ENCODE measurements around the gene ZEB2.

Gene ZEB2

DNA sequence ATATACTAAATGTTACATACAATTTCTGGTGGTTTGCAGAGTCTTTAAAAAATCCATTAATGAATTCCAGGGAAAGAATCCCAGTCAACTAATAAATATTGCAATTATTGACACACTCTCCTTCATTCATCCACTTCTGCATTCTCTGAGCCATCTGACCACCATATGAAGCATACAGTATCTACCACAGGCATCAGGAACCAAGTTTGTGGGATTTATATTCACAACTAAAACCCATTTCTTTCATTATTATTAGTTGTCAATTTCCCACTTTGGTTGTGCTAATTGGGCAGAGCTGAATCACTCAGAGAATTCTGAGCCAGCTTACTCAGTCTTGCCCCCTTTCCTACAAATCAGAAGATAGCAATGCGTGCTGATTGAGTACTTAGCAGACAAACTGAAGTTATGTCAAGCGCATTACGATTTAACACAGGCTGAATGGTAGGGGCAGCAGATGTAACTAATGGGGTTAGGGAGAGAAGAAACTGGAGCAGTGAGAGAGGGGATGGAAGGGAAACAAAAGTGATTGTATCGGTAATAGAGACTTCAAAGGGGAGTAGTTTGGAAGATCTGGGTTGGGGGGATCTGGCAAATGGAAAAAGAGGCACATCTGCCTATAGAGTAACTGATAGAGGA is 52.3 kb downstream of the ZEB2 start:
- in situ Hi-C loops (cut with HindIII; ENCODE audit: low sequenced_read_pairs) = no loop called here
- no peak for DNase-seq (ENCODE audit: low read depth, low spot score)
- no peak overlapping the region for H3K4me3 ChIP-seq (ENCODE audit: low read depth, low read length)
- no peak for TF ChIP-seq CTCF (IDR thresholded peaks at IDR 0.05; ENCODE audit: low read depth, low read length)

- in situ Hi-C loops (cut with HindIII; ENCODE audit: low sequenced_read_pairs) = no loop called here
- H3K4me3 ChIP-seq (ENCODE audit: low read depth, low read length) = no peak overlapping the region
- no peak for TF ChIP-seq CTCF (IDR thresholded peaks at IDR 0.05; ENCODE audit: low read depth, low read length)
- DNase-seq (ENCODE audit: low read depth, low spot score) = no peak
Observed at GRCh38 chr2:144466637-144467036, 53.3 kb downstream of the ZEB2 start.

GRCh38 chr2:144465749-144466148 is 54.2 kb downstream of the ZEB2 start:
- no peak for TF ChIP-seq CTCF (IDR thresholded peaks at IDR 0.05; ENCODE audit: low read depth, low read length)
- DNase-seq (ENCODE audit: low read depth, low spot score) = no peak
- H3K4me3 ChIP-seq (ENCODE audit: low read depth, low read length) = no peak overlapping the region
- in situ Hi-C loops (cut with HindIII; ENCODE audit: low sequenced_read_pairs) = no loop called here

DNA sequence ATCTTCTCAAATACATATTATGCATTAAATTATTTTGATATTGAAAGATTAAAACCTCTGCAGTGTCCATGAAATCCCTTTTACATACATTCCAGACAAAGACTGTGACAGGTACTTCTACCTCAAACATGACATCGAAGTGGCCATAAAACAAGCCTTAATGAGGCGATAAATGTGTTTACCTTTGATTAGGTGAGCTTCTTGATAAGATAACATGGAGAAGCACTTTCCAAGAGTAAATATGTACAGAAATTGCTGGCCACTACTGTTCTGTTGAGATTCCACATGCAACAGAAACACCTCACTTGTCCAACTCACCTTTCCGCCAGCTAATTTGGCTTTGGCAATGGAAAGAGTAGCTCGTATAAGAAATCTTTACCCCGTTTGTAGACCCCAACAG is 55.2 kb downstream of the ZEB2 start:
- in situ Hi-C loops (cut with HindIII; ENCODE audit: low sequenced_read_pairs) = no loop called here
- TF ChIP-seq CTCF (IDR thresholded peaks at IDR 0.05; ENCODE audit: low read depth, low read length) = no peak
- no peak for DNase-seq (ENCODE audit: low read depth, low spot score)
- H3K4me3 ChIP-seq (ENCODE audit: low read depth, low read length) = no peak overlapping the region

DNA sequence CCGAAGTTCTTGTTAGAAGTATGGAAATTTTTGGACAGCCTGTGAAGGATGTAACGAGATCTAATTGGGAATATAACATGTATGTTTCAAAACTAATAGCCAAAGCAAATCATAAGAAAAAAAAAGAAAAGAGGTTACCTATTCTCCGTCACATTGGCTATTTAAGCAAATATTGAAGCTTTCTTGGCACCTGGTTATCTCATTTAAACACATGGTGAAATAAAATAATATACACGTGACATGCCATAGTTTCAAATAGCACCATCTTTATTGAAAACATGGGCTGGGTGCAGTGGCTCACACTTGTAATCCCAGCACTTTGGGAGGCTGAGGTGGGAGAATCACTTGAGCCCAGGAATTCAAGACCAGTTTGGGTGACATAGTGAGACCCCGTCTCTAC is 56.7 kb downstream of the ZEB2 start:
- TF ChIP-seq CTCF (IDR thresholded peaks at IDR 0.05; ENCODE audit: low read depth, low read length) = no peak
- no peak overlapping the region for H3K4me3 ChIP-seq (ENCODE audit: low read depth, low read length)
- in situ Hi-C loops (cut with HindIII; ENCODE audit: low sequenced_read_pairs) = no loop called here
- no peak for DNase-seq (ENCODE audit: low read depth, low spot score)

DNA sequence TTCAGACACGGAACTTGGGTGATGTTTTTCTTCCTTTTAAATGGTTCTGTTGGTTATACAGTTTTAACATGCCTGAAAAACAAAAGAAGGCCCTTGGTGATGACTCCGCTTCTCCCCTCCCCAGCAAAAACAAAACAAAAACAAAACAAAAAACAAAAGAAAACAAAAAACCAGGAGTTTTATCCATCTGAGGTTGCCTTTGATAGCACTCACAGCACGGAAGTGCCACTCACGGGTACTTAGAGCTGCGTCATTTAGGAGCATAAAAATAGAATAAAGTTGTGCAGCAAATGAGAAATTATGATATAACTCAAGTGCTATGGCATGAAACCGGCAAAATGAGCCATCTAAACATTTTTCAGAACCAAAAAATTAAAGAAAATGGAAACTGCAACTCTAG is 57.7 kb downstream of the ZEB2 start:
- H3K4me3 ChIP-seq (ENCODE audit: low read depth, low read length) = no peak overlapping the region
- no peak for DNase-seq (ENCODE audit: low read depth, low spot score)
- in situ Hi-C loops (cut with HindIII; ENCODE audit: low sequenced_read_pairs) = no loop called here
- no peak for TF ChIP-seq CTCF (IDR thresholded peaks at IDR 0.05; ENCODE audit: low read depth, low read length)

Data from astrocyte of the spinal cord (primary cell).